ENCODE results near the gene GAS7. TPM values are rescaled to one million over a fixed set of nuclear protein-coding genes. Genes with fewer than 3 reads are reported as not detected.
"Not testable (repeated sequence)": the region's sequence is repeated elsewhere in the genome, so short reads cannot be mapped to it uniquely, and the experiment has no call there.

The GAS7 gene
- total RNA-seq, 1 donor from 2014 or later = 47.7 TPM

DNA sequence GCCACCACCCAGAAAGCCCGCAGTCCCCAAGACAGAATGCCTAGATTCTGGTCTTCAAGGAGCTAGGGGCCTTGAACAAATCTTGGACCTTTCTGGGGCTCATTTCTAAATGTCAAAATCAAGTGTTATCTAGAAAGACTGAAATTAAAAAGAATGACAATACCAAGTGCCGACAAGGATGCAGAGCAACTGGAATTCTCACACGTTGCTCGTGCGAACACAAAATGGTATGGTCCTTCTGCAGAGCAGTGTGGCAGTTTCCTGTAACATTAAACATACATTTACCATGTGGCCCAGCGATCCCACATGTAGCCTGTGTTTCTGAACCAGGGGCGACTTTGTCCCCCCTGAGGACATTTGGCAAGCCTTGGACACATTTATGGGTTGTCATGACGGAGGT is 137.9 kb downstream of the GAS7 start:
- DNase-seq (ENCODE audit: low spot score in 2 of 2, unreplicated experiment in 2 of 2) = no peak
- peaks cover 4% of the 10 kb centered on the region for H3K36me3 Mint-ChIP-seq
- H3K27me3 Mint-ChIP-seq (ENCODE audit: low read depth) = no peaks in the 10 kb centered on the region
- peaks cover 6% of the 10 kb centered on the region for H3K9me3 Mint-ChIP-seq
- H3K27ac Mint-ChIP-seq = peak overlapping the region; percentile 95
- no peak overlapping the region for H3K4me3 Mint-ChIP-seq
- peaks cover 46% of the 10 kb centered on the region for H3K4me1 Mint-ChIP-seq
- TF ChIP-seq, protein P1, sequence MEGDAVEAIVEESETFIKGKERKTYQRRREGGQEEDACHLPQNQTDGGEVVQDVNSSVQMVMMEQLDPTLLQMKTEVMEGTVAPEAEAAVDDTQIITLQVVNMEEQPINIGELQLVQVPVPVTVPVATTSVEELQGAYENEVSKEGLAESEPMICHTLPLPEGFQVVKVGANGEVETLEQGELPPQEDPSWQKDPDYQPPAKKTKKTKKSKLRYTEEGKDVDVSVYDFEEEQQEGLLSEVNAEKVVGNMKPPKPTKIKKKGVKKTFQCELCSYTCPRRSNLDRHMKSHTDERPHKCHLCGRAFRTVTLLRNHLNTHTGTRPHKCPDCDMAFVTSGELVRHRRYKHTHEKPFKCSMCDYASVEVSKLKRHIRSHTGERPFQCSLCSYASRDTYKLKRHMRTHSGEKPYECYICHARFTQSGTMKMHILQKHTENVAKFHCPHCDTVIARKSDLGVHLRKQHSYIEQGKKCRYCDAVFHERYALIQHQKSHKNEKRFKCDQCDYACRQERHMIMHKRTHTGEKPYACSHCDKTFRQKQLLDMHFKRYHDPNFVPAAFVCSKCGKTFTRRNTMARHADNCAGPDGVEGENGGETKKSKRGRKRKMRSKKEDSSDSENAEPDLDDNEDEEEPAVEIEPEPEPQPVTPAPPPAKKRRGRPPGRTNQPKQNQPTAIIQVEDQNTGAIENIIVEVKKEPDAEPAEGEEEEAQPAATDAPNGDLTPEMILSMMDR (IDR thresholded peaks at IDR 0.05; ENCODE audit: unreplicated experiment) = no peak

DNA sequence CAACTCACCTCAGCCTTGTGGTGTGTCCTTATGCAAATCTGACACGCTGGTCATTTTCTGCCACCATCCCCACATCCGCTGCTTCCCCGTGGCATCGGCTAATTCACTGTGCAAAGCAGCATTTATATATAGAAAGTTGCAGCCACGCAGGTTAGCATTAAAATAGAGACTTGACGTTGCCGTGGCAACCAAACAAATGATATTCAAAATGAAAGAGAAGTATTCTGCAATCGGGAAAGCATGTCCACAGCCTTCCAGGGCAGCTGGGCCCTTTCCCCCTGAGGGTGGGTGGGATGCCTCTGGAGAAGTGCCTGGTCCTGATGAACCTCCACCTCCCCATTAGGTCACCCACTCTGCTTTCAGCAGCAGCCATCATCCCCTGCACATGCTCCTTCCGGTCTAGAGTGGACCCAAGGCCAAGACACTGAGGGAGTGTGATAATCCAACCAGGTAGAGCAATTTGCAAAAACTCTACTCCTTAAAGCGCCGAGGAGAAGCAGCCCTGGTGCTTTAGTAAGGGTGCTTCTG is 138.7 kb downstream of the GAS7 start:
- TF ChIP-seq, protein P1 (IDR thresholded peaks at IDR 0.05; ENCODE audit: unreplicated experiment) = no peak
- peaks cover 46% of the 10 kb centered on the region for H3K4me1 Mint-ChIP-seq
- H3K4me3 Mint-ChIP-seq = no peak overlapping the region
- DNase-seq (ENCODE audit: low spot score in 2 of 2, unreplicated experiment in 2 of 2) = no peak
- no peaks in the 10 kb centered on the region for H3K36me3 Mint-ChIP-seq
- no peaks in the 10 kb centered on the region for H3K27me3 Mint-ChIP-seq (ENCODE audit: low read depth)
- H3K9me3 Mint-ChIP-seq = no peaks in the 10 kb centered on the region
- peak overlapping the region; percentile 95 for H3K27ac Mint-ChIP-seq

DNA sequence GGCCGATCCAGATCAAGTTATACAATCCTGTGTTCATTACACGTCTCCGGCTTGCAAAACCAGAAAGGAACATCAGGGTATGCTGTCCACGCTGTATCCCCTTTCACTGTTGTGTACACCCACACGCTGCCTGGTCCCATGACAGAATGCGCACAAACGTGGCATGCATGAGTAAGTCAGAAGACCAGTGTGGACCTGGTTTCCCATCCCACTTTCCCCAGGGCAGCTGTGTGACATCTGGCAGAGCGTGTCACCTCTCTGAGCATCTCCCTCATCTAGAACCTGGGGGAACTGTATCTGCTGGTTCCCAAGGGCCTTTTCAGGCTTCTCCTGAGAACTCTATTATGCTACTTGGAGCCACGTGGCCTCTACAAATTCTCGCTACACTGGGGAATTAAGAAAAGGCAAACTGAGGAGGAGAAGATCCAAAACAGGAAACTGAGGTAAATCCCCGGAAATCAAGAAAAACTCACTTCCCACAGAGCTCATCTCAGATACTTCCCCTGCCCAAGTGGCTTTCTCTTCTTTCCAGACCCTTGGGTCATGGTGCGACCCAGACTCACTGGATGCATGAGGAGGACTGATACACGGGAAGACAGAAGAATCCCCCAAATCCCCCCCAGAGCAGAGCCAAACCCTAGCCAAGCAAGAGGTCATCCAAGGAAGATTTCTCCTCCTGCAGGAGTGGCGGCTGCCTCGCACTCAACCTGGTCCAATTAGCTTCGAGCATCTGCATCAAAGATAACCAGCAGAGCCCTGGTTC is 139.3 kb downstream of the GAS7 start:
- TF ChIP-seq, protein P1 (IDR thresholded peaks at IDR 0.05; ENCODE audit: unreplicated experiment) = no peak
- H3K4me1 Mint-ChIP-seq = peaks cover 43% of the 10 kb centered on the region
- H3K9me3 Mint-ChIP-seq = no peaks in the 10 kb centered on the region
- DNase-seq (ENCODE audit: low spot score in 2 of 2, unreplicated experiment in 2 of 2) = no peak
- no peak overlapping the region for H3K27ac Mint-ChIP-seq
- no peaks in the 10 kb centered on the region for H3K27me3 Mint-ChIP-seq (ENCODE audit: low read depth)
- H3K36me3 Mint-ChIP-seq = no peaks in the 10 kb centered on the region
- no peak overlapping the region for H3K4me3 Mint-ChIP-seq

DNA sequence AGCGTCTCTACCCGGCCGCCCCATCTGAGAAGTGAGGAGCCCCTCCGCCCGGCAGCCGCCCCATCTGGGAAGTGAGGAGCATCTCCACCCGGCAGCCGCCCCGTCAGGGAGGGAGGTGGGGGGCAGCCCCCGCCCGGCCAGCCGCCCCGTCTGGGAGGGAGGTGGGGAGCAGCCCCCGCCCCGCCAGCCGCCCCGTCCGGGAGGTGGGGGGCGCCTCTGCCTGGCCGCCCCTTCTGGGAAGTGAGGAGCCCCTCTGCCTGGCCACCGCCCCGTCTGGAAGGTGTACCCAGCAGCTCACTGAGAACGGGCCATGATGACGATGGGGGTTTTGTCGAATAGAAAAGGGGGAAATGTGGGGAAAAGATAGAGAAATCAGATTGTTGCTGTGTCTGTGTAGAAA is 140.9 kb downstream of the GAS7 start:
- H3K27me3 Mint-ChIP-seq (ENCODE audit: low read depth); H3K9me3 Mint-ChIP-seq: not testable (repeated sequence)
- peaks cover 27% of the 10 kb centered on the region for H3K4me1 Mint-ChIP-seq

DNA sequence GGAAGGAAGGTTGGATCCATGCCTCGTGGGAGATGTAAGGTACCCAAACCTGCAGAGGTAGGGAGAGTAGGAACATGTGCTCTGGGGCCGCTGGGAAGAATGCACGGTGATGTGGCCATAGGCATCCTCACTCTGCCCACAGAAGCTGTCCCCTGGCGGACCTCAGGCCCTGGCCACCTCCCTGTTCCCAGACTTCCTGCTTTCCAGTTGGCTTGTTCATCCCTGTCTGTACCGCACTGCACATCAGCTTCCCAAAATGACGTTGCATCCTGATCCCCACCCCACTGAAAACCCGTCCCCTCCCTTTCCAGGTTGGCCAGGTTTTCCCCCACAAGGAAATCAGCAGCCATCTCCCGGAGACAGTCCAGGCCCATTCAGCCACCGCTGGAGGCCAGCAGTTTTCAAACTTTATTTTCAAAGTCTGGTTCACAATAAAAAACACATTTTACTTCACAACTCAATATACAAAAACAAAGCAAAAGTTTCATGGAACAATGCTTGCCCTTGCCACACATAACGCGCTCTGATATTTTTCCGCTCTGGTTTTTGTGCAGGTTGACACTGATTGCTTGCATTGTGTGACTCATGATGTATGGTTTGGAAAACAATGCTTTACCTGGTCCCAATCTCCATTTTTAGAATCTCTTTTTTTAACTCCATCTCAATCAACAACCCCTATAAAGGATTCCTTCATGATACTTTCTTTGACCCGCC is 143.0 kb downstream of the GAS7 start:
- Mint-ChIP-seq H3K4me3 (no peak overlapping the region), H3K27me3 (ENCODE audit: low read depth) (no peaks in the 10 kb centered on the region), H3K36me3 (no peaks in the 10 kb centered on the region), H3K4me1 (peaks cover 12% of the 10 kb centered on the region), H3K9me3 (no peaks in the 10 kb centered on the region), H3K27ac (no peak overlapping the region)
- no peak for DNase-seq (ENCODE audit: low spot score in 2 of 2, unreplicated experiment in 2 of 2)
- TF ChIP-seq, protein P1 (IDR thresholded peaks at IDR 0.05; ENCODE audit: unreplicated experiment) = no peak

More for the DNA sequence above, 140.9 kb downstream of the GAS7 start:
- not testable (repeated sequence) for H3K4me3 Mint-ChIP-seq; H3K36me3 Mint-ChIP-seq; H3K27ac Mint-ChIP-seq; DNase-seq (ENCODE audit: low spot score in 2 of 2, unreplicated experiment in 2 of 2)
